ENCODE measurements around the gene RAB3GAP2. TPM values are rescaled to one million over a fixed set of nuclear protein-coding genes. Genes with fewer than 3 reads are reported as not detected.

RAB3GAP2 gene
- total RNA-seq, 1 donor from 2014 or later, result 107 TPM

GRCh38 chr1:220198186-220199005 lies 73.9 kb downstream of the RAB3GAP2 start:
- intact Hi-C loops (cut with micrococcal nuclease), result loop anchor here (5.0 kb wide), 1 partner anchor 36 kb away; no protein-coding TSS in a partner anchor
- no peak for DNase-seq
- Mint-ChIP-seq H3K27me3 (no peaks in the 10 kb centered on the region), H3K4me3 (no peak overlapping the region), H3K36me3 (ENCODE audit: low read depth) (peaks cover 39% of the 10 kb centered on the region), H3K27ac (no peak overlapping the region), H3K9me3 (no peaks in the 10 kb centered on the region), H3K4me1 (no peaks in the 10 kb centered on the region)
- no peak for ATAC-seq (ENCODE audit: low read depth)
- no peak for TF ChIP-seq CTCF (IDR thresholded peaks at IDR 0.05)
- ChIA-PET CTCF (interaction anchor here (0.8 kb wide), 1 partner anchor 9 kb away, joined by 3 read pairs; no protein-coding TSS in a partner anchor), POLR2A (no interaction called here)

DNA sequence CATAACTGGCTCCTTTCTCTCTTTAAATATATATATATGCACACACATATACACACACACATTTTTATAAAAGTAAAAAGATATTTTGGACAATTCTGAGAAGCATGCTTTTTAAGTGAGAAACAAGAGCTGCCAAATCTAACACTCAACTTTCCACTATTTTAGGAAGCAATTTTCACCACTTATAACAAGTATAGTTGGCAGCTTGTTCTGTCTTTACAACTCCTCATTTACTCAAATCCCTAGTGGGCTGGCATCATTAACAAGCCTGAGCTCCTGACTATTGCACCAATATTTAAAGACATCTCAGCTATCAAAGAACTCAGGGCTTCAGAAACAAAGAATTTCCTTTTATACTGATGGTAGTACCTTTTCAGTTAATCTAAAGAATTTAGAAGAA lies 76.6 kb downstream of the RAB3GAP2 start:
- CTCF ChIA-PET, result interaction anchor here (1.0 to 1.5 kb wide), 3 partner anchors 8 to 581 kb away, joined by 3 to 5 read pairs (median 3); no protein-coding TSS in a partner anchor

DNA sequence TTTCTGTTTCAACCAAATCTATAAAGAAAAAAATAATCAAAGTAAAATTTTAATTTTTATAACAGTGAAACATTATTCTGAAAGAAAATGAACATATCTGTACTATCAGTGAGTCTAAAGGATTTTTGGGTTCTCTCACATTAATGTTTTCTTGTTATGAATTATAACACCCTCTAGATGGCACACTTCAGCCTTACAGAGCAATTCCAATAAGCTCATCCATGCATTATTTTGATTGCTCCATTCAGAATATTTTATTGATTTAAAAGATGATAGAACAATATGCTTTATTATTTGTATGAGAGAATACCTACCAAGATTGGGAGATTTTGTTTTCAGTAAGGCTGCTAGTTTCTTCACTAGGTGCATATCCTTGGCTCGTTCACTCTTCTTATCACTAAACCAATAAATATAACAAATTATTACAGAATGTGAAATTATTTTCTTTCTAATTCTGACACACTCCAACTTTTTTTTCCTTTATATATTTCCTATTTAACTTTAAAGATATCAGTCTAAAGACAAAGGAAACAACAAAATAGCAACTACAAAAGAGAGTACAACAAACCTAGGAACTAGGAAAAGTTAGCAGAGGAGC lies 82.4 kb downstream of the RAB3GAP2 start:
- Mint-ChIP-seq H3K4me1 (no peaks in the 10 kb centered on the region), H3K27ac (no peak overlapping the region), H3K36me3 (ENCODE audit: low read depth) (peaks cover 73% of the 10 kb centered on the region), H3K27me3 (no peaks in the 10 kb centered on the region), H3K4me3 (no peak overlapping the region), H3K9me3 (no peaks in the 10 kb centered on the region)
- ChIA-PET CTCF (interaction anchor here (0.6 to 2.8 kb wide), 7 partner anchors 9 to 587 kb away, joined by 3 to 16 read pairs (median 5); no protein-coding TSS in a partner anchor), POLR2A (interaction anchor here (0.6 kb wide), 1 partner anchor 142 kb away, joined by 3 read pairs; no protein-coding TSS in a partner anchor)
- DNase-seq (no peak), ATAC-seq (ENCODE audit: low read depth) (no peak)
- no peak for TF ChIP-seq CTCF (IDR thresholded peaks at IDR 0.05)
- intact Hi-C loops (cut with micrococcal nuclease), result loop anchor here (1.0 kb wide), 1 partner anchor 586 kb away; no protein-coding TSS in a partner anchor

More for the DNA sequence above, 76.6 kb downstream of the RAB3GAP2 start:
- Mint-ChIP-seq H3K4me1 (no peaks in the 10 kb centered on the region), H3K9me3 (no peaks in the 10 kb centered on the region), H3K36me3 (ENCODE audit: low read depth) (peaks cover 53% of the 10 kb centered on the region), H3K27ac (no peak overlapping the region), H3K4me3 (no peak overlapping the region), H3K27me3 (no peaks in the 10 kb centered on the region)
- ATAC-seq (ENCODE audit: low read depth), result no peak
- POLR2A ChIA-PET, result no interaction called here
- intact Hi-C loops (cut with micrococcal nuclease), result loop anchor here (5.0 kb wide), 1 partner anchor 33 kb away; no protein-coding TSS in a partner anchor
- no peak for DNase-seq
- no peak for TF ChIP-seq CTCF (IDR thresholded peaks at IDR 0.05)

DNA sequence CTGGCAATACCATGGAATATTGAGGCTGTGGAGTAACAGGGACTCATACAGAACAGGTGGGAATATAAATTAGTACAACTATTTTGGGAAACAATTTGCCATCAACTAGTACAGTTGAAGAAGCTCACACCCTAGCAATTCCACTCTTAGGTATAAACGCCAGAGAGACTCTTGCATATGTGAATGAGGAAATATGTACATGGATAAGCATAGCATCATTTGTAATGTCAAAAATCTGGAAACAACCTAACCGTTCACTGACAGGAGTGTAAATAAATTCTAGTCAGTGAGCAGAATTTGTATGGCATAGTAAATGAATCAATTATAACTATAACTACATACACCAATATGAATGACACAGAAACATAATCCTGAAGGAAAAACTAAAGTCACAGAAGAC lies 83.7 kb downstream of the RAB3GAP2 start:
- Mint-ChIP-seq H3K9me3 (no peaks in the 10 kb centered on the region), H3K4me3 (no peak overlapping the region), H3K27ac (no peak overlapping the region), H3K4me1 (no peaks in the 10 kb centered on the region), H3K27me3 (no peaks in the 10 kb centered on the region), H3K36me3 (ENCODE audit: low read depth) (peaks cover 67% of the 10 kb centered on the region)
- intact Hi-C loops (cut with micrococcal nuclease), result no loop called here
- CTCF ChIA-PET, result interaction anchor here (0.6 to 2.5 kb wide), 3 partner anchors 24 to 545 kb away, joined by 3 to 14 read pairs (median 5); no protein-coding TSS in a partner anchor
- TF ChIP-seq CTCF (IDR thresholded peaks at IDR 0.05), result no peak
- POLR2A ChIA-PET, result no interaction called here
- DNase-seq (no peak), ATAC-seq (ENCODE audit: low read depth) (no peak)

DNA sequence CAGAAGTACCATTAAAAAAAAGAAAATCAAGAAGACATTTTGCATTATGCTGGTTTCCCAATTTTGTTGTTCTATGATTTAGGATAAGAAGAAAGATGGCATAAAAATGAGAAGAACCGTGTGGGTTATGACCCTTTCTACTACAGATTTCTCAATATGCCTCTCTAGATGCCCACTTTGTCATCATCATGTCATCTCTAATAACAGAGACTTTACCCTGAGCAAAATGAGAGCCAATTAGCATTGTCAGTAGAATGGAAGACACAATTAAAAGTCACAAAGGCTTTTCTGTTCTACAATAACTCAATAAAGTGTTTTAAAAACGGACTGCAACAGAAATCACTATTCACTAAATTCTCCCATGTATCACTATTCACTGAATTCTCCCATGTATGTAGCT lies 85.5 kb downstream of the RAB3GAP2 start:
- Mint-ChIP-seq H3K9me3 (no peaks in the 10 kb centered on the region), H3K36me3 (ENCODE audit: low read depth) (peaks cover 65% of the 10 kb centered on the region), H3K4me1 (no peaks in the 10 kb centered on the region), H3K27ac (no peak overlapping the region), H3K4me3 (no peak overlapping the region), H3K27me3 (no peaks in the 10 kb centered on the region)
- DNase-seq (no peak), ATAC-seq (ENCODE audit: low read depth) (no peak)
- intact Hi-C loops (cut with micrococcal nuclease), result no loop called here
- TF ChIP-seq CTCF (IDR thresholded peaks at IDR 0.05), result no peak
- ChIA-PET POLR2A (no interaction called here), CTCF (interaction anchor here (1.1 to 1.4 kb wide), 4 partner anchors 9 to 546 kb away, joined by 3 to 4 read pairs (median 4); no protein-coding TSS in a partner anchor)

All from activated B cell treated with CpG ODN at 0.5 μM for 24 hours (primary cell).